ENCODE data around the gene KRTAP5-2.

DNA sequence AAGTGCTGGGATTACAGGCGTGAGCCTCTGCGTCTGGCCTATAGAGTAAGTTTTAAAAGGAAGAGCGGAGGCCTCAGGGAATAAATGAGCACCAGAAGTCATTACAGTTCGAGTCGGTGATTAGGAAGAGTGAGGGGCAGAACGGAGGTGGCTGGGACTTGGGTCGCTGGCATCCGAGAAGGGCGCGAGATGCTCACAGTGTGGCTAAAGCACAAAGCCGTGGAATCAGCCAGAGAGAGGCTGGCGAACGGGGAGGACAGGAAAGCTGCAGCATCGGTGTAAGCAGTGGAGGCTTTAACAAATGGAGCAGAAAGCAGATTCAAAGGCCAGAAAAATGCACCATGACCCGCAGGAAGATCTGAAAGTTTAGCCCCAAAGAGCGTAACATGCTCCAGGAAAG, 26.5 kb upstream of the KRTAP5-2 start:
- no peak for TF ChIP-seq POLR2A (IDR thresholded peaks at IDR 0.05)
- TF ChIP-seq, protein P1, sequence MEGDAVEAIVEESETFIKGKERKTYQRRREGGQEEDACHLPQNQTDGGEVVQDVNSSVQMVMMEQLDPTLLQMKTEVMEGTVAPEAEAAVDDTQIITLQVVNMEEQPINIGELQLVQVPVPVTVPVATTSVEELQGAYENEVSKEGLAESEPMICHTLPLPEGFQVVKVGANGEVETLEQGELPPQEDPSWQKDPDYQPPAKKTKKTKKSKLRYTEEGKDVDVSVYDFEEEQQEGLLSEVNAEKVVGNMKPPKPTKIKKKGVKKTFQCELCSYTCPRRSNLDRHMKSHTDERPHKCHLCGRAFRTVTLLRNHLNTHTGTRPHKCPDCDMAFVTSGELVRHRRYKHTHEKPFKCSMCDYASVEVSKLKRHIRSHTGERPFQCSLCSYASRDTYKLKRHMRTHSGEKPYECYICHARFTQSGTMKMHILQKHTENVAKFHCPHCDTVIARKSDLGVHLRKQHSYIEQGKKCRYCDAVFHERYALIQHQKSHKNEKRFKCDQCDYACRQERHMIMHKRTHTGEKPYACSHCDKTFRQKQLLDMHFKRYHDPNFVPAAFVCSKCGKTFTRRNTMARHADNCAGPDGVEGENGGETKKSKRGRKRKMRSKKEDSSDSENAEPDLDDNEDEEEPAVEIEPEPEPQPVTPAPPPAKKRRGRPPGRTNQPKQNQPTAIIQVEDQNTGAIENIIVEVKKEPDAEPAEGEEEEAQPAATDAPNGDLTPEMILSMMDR (IDR thresholded peaks at IDR 0.05) = no peak
